GM18907 (cell line): ENCODE data around the gene CRHBP.
A peak's percentile ranks its signal among the peaks of the same experiment; 100 is the strongest.
"Not testable (repeated sequence)": the region's sequence is repeated elsewhere in the genome, so short reads cannot be mapped to it uniquely, and the experiment has no call there.

Experiments
- ATAC-seq: cut with Tn5 transposase; IDR thresholded peaks from one replicate; pipeline ENCODE4 v1.9.1; 2021; ENCODE audit warnings: mild to moderate bottlenecking, moderate library complexity; ENCODE audit not compliant: unreplicated experiment

The CRHBP gene

DNA sequence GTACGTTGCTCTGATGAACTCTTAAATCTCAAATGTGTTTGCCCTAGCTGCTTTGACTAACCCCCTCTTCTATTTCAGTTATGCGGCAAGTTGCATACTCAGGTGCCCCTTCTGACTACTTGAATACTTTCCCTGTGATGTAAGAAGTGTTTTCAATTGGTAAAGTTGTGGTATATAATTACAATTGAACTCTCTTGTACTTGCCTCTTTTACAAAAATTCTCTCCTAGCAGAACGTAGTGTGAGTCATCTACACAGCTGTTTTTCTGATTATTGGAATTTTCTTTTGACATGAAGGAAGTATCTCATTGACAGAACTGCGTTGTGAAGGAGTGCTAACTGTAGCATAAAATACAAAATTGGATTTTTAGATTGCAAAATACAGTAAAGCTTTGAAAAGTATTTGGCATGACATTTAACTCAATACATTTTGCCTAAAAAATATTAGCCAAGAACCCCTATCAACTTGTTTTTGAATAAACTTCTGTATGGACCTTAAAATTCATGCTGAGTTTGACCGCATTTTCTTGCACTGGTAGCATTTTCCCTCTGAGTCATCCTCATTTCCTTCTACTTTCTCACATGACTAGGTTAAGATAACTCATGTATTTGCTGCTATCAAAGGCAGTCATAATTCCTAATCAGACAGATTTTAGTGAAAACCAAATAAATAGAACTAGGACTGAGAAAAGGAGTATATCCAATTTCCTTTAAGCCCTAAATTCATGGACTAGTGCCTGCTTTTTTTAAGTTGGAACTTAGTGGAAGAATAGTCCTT lies 6.3 kb downstream of the CRHBP start:
- no peak for ATAC-seq

GRCh38 chr5:76960004-76960625 lies 7.3 kb downstream of the CRHBP start:
- ATAC-seq, result peak; percentile 74

- ATAC-seq, result no peak
Observed at GRCh38 chr5:76964060-76964459, 11.2 kb downstream of the CRHBP start.

- no peak for ATAC-seq
Observed at GRCh38 chr5:76971511-76971910, 18.7 kb downstream of the CRHBP start.

GRCh38 chr5:76972689-76973088 lies 19.8 kb downstream of the CRHBP start:
- ATAC-seq, result no peak

DNA sequence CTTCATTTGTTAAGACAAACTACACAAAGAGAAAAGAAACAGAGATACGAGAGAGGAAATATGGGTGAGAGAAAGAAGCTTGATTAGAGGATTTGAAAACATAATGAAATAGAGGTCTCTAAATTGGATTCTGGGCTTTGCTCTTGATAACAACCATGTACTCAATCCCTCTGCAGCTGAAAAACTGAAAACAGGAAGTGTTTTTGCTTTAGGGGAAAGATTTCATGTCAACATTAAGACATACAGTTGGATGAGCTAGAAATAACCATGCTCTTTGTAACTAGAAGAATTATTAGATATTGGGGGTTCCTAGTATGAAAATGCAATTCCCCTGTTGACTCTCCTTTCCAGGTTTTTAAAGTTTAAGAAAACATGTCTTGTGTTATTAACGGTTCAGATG lies 21.9 kb downstream of the CRHBP start:
- no peak for ATAC-seq

DNA sequence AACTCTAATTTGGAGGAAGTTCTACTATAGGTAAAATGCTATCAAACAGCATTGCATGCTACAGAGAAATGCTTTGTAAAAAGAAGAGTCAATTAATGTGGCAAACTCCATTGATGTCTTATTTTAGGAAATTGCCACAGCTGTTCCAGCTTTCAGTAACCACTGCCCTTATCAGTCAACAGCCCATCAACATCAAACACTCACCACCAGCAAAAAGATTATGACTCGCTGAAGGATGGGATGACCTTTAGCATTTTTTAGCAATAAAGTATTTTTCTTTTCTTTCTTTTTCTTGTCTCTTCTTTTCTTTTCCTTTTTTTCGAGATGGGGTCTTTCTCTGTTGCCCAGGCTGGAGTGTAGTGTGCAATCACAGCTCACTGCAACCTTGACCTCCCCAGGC lies 26.0 kb downstream of the CRHBP start:
- ATAC-seq, result no peak

GRCh38 chr5:76980518-76981144 lies 27.8 kb downstream of the CRHBP start:
- ATAC-seq, result no peak

GRCh38 chr5:76982450-76982849 lies 29.6 kb downstream of the CRHBP start:
- ATAC-seq, result no peak

DNA sequence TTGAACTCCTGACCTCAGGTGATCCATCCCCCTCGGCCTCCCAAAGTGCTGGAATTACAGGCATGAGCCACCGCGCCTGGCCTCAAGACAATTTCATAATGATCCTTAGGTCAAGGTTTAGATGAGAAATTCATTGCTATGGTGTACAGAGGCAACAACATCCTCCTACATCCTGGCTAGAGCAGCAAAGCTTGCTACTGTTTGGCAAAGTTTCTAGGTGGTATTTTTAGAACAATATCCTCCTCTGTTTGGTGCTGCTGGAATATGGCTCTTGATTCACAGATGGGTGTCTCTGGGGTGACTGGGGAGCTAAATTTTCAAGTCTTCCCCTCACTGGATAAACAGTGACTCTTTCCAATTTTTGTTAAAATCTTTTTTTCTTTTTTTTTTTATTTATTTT lies 30.6 kb downstream of the CRHBP start:
- no peak for ATAC-seq

DNA sequence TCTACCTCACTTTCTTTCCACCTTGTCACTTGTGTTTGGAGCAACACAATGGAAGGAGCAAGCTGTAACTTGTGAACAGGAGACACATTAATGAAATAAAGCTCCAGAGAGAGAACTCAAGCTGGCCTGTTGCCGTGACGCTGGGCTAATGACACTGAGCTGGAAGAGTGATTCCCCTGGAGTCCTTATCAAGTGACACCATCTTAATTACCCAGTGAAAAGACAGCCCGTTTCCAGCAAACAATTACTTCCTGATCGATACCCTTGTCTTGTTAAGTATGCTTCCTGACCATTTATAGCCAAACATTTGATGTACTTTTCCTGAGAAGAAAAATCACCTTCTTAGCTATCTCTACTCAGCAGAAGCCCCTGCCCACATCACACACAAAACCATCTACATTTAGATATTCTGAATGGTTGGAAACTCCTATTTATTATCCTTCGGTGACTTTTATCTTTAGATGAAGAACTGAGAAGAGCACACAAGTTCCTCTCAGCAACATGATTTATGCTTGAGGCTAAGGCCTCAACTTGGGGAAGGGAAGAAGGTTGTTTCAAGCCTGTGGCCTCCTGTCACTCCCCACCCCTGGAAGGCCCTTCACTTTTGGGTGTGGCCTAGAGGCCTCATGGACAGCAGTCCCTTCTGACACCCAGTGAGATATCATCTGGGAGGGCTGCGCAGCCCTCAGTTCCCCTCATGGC lies 34.1 kb downstream of the CRHBP start:
- no peak for ATAC-seq

GRCh38 chr5:76990899-76991459 lies 38.1 kb downstream of the CRHBP start:
- ATAC-seq, result no peak

DNA sequence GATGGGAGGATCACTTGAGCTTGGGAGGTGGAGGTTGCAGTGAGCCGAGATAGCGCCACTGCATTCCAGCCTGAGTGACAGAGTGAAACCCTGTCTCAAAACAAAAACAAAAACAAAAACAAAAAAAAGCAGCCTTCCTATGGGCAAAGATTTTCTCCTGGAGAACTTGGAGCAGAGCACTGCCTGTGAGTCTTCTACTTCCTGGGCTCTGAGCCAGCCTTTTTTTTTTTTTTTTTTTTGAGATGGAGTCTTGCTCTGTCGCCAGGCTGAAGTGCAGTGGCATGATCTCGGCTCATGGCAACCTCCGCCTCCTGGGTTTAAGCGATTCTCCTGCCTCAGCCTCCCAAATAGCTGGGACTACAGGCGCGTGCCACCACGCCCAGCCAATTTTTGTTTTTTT lies 40.6 kb downstream of the CRHBP start:
- ATAC-seq, result not testable (repeated sequence)

DNA sequence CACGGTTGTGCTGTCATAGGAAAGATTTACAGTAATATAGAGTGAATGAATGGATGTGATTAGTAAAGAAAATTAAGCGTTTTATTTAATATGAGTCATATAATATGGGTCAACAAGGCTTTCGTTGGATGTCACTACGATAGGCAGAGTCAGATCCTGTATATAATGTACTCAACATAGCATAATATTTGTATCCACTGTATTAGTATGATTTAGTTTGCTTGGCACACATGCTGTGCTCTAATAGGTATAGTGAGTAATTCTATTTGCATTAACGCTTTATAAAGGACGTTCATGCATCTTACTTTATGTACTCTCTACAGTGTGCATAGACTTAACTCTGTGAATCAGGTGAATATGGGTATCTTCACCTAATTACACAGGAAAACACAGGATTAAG lies 41.5 kb downstream of the CRHBP start:
- ATAC-seq, result no peak

DNA sequence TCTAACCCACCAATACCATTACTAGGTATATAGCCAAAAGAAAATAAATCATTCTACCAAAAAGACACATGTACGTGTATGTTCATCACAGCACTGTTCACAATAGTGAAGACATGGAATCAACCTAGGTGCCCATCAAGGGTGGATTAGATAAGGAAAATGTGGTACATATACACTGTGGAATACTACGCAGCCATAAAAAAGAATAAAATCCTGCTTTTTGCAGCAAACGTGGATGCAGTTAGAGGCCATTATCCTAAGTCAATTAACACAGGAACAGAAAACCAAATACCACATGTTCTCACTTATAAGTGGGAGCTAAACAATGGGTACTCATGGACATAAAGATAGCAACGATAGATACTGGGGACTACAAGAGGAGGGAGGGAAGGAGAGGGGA lies 45.4 kb downstream of the CRHBP start:
- ATAC-seq, result not testable (repeated sequence)

GRCh38 chr5:76999451-76999850 lies 46.6 kb downstream of the CRHBP start:
- no peak for ATAC-seq

GRCh38 chr5:77003246-77003645 lies 50.4 kb downstream of the CRHBP start:
- no peak for ATAC-seq

DNA sequence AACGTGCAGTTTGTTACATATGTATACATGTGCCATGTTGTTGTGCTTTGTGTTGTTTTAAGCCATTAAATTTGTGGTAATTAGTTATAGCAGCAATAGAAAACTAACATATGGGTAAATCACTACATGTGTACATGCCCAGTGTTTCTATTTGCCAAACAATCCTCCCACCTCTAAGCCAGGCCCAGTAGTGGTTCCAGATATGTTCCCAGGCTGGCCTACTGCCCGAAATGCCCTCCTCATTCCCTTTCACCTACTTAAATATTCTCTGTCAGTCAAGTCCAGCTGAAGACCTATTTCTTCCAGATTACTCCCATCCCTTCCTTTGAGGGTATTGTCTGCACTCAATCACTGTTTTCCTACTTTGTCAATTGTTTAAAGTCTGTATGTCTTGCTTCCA lies 53.3 kb downstream of the CRHBP start:
- ATAC-seq, result no peak

DNA sequence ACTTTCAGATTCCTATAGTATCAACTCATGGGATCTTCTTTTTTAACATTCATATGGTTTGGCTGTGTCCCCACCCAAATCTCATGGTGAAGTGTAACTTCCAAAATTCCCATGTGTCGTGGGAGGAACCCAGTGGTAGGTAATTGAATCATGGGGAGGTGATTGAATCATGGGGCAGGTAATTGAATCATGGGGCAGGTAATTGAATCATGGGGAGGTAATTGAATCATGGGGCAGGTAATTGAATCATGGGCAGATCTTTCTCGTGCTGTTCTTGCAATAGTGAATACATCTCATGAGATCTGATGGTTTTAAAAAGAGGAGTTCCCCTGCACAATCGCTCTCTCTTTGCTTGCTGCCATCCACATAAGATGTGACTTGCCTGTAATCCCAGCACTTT lies 55.6 kb downstream of the CRHBP start:
- ATAC-seq, result no peak

GRCh38 chr5:77010243-77010642 lies 57.4 kb downstream of the CRHBP start:
- no peak for ATAC-seq

DNA sequence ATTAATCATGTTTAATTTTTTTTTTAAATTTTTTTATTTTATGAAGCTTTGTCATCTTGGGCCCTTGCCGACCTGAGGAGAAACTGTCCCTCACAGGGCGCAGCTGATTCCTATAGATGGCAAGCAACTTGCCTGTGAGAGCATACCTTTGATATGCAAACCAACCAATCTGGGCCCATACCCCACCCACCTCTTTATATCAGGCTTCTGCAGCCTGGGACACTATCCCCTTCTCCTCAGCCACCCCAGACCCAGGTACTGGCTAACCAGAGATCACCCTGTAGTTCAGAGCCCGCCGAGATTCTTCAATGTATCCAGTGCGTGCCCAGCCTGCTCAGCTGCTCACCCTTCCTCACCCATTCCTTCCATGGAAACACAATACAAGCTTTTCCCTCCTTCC lies 58.7 kb downstream of the CRHBP start:
- ATAC-seq, result no peak
